GM18909 (cell line): ENCODE measurements around the gene DSTN.

Experiments used
- ATAC-seq: cut with Tn5 transposase; IDR thresholded peaks from one replicate; pipeline ENCODE4 v1.9.1; 2021; ENCODE audit warnings: mild to moderate bottlenecking; ENCODE audit not compliant: unreplicated experiment, poor library complexity

Gene DSTN

DNA sequence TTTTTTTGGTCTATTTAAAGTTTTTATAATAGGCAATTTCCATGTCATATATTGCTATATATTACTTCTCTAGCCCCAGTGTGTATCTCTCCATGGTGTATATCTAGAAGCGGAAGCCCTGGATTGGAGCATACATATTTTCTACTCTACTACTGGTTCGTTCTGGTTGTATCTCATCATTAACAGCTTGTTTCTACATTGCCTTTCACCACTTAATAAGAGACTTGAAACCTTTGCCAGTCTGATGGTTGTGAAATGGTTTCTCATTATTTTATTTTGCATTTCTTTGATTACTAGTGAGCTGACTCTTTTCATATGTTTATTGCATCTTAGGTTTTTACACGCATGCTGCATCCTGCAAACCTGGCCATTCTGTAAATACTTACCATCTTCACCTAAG lies 3.6 kb downstream of the DSTN start:
- ATAC-seq, result no peak

DNA sequence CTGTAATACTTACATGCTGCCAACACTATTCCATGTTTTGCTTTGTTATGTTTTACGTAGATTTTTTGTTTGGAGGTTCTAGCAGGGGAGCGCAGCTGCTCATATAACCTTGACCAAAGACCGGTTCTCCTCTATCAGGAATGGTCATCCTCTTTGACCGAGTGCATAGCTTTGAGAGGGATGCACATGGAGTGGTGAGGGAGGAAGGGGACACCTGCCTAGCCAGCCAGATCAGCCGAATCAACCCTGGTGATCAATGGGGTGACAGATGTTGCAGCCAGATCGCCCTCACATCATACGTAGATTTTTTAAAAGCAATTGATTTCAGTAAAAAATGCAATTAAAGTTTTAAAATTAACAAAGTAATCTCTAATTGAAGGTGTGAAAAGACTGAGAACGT lies 6.3 kb downstream of the DSTN start:
- ATAC-seq, result no peak

GRCh38 chr20:17579369-17580039 lies 9.6 kb downstream of the DSTN start:
- ATAC-seq, result no peak

GRCh38 chr20:17580895-17581294 lies 11.0 kb downstream of the DSTN start:
- no peak for ATAC-seq

DNA sequence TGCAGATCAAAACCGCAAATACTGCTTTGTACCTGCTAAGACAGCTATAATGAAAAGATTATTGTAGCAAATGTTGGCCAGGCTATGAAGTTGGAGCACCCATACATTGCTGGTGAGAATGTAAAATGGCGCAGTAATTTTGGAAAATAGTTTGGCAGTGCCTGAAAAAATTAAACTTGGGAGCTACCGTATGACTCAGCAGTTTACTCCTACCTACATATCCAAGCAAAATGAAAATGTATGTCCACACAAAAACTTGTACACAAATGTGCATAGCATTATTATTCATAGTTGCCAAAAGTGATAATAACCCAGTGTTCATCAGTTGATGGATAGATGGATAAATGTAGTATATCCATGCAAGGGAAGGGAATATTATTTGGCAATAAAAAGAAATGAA lies 13.3 kb downstream of the DSTN start:
- no peak for ATAC-seq

DNA sequence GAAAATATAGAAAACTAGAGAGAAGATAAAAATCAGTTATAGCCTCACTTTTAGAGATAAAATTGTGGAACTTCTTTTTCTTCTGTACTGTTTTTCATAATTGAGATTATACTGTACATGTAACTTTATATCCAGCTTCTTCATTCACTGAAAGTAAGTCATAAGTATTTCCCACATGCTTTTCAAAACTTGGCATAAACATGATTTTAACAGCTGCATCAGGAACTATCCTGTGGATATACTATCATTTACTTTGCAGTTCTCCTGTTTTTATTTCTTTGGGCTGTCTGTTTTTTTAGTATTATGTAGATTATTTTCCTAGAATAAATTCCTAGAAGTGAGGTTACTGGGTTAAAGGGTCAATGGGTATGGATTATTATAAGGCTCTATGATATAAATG lies 14.8 kb downstream of the DSTN start:
- no peak for ATAC-seq

GRCh38 chr20:17586250-17586649 lies 16.4 kb downstream of the DSTN start:
- ATAC-seq, result no peak

GRCh38 chr20:17587148-17587547 lies 17.3 kb downstream of the DSTN start:
- no peak for ATAC-seq

GRCh38 chr20:17587824-17588223 lies 17.9 kb downstream of the DSTN start:
- ATAC-seq, result no peak

DNA sequence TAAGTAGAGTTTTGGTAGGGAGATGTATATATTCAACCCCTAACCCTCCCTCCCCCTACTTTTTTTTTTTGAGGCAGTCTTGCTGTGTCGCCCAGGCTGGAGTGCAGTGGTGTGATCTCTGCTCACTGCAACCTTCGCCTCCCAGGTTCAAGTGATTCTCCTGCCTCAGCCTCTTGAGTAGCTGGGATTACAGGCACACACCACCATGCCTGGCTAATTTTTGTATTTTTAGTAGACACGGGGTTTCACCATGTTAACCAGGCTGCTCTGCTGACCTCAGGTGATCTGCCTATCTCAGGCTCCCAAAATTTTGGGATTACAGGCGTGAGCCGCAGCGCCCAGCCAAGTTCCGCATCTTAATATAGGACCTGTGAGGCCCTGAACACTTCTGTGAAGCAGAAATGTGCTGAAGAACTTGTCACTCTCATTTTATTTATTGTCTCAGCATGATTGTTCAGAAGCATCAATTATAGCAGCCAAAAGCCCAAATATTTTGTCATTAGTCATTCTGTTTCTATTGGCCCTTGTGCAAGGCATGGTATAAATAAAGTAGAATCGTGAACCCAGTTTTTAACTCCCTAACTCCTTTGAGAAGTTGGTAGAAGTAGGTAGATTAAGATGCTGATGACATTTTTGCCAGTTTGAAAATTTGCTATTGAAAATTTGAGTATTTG lies 19.4 kb downstream of the DSTN start:
- no peak for ATAC-seq

DNA sequence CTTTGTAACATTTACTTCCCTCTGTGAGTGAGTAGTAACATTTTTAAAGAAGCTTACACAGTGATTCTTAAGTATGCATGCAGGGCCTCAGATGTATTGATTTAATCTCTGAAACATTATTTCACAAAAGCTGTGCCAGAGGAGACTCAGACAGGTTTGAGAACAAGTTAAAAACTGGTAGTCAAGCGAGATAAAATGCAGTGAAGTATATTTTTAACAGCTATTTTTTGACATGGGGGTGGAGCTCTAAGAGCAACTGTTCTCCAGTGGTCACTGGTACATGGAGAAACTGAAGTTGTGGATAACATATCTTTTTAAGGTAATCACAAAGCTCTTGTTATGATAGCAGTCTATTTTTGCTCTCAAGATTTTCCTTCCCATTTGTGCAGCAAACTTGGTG lies 20.4 kb downstream of the DSTN start:
- ATAC-seq, result no peak

DNA sequence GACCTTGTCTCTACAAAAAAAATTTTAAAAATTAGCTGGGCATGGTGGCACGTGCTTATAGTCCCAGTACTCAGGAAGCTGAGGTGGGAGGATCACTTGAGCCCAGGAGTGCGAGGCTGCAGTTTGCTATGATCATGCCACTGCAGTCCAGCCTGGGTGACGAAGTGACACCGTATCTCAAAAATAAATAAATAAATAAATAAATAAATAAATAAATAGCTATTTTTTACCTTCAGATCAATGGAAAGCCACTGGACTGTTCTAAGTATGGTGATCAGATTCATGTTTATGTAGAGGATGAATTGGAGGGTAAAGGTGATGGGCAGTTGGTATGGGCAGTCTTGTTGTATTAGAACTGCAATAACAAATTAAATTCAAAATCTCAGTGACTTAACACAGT lies 24.0 kb downstream of the DSTN start:
- no peak for ATAC-seq

DNA sequence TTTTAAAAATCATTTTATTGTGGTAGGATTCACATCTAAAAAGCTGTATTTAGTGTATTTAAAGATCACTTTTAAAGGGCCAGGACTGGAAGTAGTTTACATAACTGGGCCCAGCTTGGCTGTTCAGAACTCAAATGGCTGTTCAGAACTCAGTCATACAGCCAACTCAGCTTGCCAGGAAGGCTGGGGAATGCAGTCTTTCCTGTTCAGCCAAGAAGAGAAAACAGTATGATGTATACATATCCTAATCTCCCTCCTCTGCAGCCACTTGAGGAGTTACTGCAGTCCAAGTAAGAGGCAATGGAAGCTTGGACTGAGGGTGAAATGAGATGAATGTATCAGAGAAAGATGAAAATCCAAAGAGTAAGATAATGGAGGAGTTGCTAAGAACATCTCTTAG lies 24.6 kb downstream of the DSTN start:
- ATAC-seq, result no peak

DNA sequence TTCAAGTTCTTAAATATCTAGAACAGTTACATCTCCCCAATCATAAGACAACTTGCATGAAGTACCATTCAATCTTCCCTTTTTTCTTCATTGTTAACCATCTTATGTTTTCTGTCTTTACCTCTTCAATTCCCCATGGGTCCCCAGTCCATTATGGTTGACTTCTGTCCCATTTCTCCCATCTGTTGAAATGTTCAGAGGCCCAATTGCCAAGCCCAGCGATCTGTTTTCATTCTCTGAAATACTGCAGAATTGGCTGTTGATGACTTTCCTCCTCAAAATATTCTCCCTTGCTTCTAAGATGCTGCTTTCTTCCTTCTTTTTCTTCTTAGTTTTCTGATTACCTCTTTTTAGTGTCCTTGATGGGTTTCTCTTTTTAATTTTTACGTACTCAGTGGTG lies 26.0 kb downstream of the DSTN start:
- ATAC-seq, result no peak

- ATAC-seq, result no peak
Measured at GRCh38 chr20:17598013-17598550, 28.2 kb downstream of the DSTN start.

GRCh38 chr20:17601957-17602356 lies 32.1 kb downstream of the DSTN start:
- no peak for ATAC-seq

DNA sequence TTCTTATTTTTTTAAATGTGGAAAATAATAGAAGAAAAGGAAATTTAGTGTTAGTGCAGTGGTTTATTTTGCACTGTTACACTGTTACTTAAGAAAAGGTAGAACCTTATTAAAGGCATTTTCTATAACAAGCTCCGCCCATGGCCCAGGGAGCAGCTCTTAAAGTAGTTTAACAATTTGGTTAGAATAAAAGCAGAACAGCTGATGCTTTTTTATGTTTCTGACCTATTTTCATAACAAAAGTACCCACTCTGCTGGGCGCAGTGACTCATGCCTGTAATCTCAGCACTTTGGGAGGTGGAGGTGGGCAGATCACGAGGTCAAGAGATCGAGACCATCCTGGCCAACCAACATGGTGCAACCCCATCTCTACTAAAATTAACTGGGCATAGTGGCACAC lies 32.6 kb downstream of the DSTN start:
- no peak for ATAC-seq

GRCh38 chr20:17605131-17605660 lies 35.3 kb downstream of the DSTN start:
- ATAC-seq, result no peak

GRCh38 chr20:17606001-17606400 lies 36.1 kb downstream of the DSTN start:
- ATAC-seq, result no peak

GRCh38 chr20:17608701-17609497 lies 39.0 kb downstream of the DSTN start:
- ATAC-seq, result no peak

DNA sequence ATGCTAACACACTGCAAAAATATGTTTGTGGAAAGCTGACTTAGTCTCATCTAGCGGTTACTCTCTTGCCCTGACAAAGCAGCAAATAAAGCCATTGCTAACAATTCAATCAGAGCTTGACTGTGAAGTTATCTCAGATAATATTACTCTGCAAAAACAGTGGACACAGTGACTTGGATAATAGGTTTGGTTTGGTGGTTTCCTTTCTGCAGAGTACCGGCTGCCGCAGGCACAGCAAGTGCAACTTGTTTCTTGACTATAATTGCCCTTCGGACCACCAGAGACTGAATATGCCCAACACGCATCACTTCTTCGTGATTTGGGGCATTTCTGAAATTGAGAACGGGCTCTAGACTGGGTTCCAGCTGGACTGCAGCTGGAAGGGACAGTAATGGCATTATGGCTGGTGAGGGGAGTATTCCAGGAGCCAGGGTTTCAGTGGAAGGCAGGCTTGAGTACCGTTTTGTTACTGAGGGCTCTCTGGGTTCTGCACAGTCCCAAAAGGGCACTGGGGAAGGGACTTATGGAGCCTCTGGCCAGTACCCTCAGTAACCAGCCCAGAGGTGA lies 40.0 kb downstream of the DSTN start:
- no peak for ATAC-seq
